ENCODE measurements around the gene NUDT2.
"Not testable (repeated sequence)": the region's sequence is repeated elsewhere in the genome, so short reads cannot be mapped to it uniquely, and the experiment has no call there.

The NUDT2 gene

DNA sequence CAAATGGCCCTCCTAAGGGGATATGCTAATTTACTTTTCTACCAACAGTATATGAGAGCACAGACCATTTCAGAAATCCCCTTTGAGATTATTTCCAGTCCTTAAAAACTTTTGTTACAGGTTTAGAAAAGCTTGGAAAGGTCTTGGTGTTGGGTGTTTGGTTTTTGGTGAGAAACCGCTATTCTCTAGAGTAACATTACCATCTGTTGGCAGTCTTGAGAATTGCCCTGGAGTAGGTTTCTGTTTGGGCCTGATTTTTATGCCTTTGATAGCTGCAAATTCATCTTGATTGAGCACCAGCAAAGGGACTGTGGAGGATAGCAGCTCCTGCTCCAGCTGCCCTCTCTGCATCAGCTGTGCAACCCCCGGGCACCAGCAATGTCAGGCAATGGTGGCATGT is 8.0 kb downstream of the NUDT2 start:
- DNase-seq = no peak

DNA sequence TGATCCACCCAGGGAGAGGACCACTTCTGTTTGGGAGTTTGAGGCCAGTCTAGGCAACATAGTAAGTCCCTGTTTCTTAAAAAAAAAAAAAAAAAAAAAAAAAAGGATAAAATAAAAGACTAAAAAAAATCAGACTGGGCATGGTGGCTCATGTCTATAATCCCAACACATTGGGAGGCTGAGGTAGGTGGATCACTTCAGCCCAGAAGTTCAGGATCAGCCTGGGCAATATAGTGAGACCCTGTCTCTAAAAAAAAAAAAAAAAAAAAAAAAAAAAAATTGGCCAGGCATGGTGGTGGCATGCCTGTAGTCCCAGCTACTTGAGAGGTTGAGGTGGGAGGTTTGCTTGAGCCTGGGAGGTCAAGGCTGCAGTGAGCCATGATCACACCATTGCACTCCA is 8.7 kb downstream of the NUDT2 start:
- DNase-seq = not testable (repeated sequence)

DNA sequence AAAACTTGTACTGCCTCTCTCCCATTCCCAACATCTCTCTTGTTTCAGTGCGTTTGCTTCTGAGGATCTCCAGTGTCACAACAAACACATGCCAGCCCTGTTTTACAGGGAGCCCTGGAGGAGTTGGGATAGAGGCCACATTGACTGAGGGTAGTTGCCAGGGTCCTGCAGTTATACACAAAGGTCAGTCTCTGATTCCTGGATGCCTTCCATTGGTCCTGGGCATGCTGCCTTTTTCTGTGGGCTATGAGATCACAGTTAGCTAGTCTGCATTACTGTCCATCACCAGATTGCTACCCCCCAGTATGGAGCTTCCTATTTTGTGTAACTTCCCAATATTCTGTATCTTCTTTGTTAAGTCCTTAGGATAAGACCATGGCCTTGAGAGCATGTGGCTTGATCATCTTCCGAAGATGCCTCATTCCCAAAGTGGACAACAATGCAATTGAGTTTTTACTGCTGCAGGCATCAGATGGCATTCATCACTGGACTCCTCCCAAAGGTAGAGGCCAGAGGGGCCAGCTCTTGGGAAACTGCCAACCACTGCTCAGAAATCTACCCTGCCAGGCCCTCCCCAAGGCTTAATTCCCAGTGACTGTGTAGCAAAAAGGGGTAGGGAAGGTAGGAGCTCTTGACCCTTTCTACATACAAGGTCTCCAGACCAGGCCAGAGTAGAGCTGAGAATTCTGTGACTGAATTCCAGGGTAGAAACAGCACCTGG is 9.5 kb downstream of the NUDT2 start:
- DNase-seq = no peak

DNA sequence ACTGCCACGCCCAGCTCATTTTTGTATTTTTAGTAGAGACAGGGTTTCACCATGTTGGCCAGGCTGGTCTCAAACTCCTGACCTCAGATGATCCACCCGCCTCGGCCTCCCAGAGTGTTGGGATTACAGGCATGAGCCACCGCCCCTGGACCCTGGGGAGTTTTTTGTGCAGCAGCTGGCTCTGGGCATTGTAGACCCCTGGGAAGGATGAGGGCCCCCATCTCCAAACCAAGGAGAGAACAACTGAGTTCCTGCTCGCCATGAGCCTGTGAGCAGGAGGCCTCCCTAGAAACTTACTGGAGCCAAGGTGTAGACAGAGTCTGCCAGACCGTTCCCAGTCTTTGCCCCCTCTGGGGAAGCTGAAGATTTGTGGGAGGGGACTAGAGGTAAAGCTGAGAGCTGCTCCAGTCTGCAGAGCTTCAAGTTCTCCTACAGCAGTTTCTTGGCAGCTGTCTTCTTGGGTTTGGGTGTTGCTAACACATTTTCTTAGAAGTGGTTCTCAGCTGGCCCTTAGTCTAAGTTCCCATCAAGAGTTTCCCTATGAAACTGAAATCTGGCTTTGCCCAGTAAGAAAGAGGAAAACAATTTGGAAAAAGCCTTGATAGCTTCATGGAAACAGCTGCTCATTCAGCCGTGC is 12.4 kb downstream of the NUDT2 start:
- DNase-seq = no peak

DNA sequence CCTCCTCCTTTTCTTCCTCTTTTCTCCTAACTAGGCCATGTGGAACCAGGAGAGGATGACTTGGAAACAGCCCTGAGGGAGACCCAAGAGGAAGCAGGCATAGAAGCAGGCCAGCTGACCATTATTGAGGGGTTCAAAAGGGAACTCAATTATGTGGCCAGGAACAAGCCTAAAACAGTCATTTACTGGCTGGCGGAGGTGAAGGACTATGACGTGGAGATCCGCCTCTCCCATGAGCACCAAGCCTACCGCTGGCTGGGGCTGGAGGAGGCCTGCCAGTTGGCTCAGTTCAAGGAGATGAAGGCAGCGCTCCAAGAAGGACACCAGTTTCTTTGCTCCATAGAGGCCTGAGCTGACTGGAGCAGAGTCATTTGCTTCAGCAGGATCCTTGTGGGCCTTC is 13.7 kb downstream of the NUDT2 start:
- DNase-seq = no peak

DNA sequence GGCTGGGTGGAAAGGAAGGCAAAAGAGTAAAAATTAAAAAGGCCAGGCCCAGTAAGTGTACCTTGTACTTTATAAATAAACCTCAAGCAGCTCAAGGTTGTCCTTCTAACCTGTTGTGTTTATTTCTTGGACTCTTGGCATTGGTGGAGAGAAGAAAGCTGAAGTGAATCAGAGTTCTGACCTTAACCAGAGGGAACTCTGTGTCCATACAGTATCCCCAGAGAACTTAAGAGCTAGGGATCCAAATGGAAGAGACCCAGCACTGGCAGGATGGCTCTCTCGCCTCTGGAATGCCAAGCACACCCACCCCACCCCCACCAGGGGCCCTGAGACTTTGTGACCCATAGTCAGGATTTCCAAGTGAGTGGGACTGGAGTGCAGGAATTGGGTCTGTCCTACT is 14.2 kb downstream of the NUDT2 start:
- DNase-seq = no peak

DNA sequence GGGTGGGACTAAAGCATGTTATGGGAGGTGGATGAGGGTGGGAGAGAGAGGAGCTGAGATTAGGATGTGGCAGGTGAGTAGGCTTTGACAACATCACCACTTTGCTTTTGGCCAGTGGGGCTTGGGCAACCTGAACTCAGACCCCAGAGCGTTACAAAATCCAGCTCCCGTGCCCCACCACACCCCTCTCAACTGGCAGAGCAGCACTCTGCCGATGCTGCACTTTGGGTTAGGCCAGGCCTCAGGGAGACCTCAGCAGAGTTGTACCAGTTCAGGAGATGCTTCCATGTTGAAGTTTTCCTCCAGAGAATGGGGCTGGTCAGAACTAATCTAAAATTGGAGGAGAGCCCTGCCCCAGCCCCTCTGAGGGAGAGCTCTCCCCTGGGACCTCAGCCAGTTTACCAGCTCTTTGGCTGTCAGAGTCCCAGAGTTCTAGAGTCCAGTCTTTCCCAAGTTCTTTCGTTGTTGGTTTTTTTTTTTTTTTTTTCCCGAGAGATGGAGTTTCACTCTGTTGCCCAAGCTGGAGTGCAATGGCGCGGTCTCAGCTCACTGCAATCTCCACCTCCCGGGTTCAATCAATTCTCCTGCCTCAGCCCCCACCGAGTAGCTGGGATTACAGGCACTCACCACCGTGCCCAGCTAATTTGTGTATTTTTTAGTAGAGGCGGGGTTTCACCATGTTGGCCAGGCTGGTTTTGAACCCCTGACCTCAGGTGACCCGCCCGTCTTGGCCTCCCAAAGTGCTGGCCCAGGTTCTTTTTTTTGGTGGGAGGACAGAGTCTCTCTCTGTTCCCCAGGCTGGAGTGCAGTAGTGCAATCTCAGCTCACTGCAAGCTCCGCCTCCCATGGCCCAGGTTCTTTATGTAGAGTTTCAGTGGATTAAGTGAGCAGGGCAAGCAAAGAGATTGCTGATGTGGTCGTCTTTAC is 17.8 kb downstream of the NUDT2 start:
- DNase-seq = no peak

DNA sequence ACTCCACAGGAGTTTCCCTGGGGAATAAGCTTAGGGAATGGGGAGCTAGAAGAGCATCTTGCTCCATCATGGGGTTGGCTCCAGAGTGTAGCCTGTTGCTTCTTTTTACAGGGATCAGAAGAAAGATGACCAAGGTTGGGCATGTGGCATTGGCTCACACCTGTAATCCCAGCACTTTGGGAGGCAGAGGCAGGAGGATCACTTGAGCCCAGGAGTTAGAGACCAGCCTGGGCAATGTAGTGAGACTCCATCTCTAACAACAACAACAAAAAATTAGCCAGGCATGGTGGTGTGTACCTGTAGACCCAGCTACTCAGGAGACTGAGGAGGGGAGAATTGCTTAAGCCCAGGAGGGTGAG is 18.4 kb downstream of the NUDT2 start:
- DNase-seq = no peak

DNA sequence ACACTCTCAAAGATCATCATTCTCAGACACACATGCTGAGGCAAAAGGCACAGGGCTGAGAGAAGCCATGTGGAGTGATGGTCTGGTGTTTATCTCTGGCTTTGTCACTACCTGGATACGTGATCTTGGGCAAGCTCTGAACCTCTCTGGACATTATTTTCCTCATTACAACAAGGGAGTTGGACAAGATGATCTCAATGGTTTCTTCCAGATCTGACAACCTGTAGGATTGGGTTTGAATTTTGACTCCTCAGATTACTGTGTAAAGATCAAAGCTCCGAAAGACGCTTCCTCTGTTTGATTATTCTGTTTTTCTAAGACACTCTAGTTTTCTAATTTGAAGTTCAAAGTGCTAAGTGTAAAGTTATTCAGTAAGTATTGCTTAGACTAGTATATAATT is 20.0 kb downstream of the NUDT2 start:
- no peak for DNase-seq

DNA sequence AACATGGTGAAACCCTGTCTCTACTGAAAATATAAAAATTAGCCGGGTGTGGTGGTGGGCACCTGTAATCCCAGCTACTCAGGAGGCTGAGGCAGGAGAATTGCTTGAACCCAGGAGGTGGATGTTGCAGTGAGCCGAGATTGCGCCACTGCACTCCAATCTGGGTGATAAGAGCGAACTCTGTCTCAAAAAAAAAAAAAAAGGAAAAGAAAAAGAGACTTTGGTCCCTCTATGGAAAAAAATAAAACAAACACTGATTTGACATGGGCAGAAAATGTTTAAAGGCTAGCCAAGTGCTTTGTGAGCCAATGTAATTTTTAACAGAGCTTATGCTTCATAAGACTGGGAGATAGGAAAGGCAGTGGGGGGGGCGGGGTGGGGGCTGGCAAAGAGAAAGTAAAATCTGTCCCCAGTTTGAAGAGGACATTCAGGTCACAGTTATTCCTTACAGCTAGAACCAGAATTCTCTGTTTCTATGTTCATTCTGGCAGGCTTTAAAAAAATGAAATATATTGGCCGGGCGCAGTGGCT is 22.8 kb downstream of the NUDT2 start:
- DNase-seq = not testable (repeated sequence)

DNA sequence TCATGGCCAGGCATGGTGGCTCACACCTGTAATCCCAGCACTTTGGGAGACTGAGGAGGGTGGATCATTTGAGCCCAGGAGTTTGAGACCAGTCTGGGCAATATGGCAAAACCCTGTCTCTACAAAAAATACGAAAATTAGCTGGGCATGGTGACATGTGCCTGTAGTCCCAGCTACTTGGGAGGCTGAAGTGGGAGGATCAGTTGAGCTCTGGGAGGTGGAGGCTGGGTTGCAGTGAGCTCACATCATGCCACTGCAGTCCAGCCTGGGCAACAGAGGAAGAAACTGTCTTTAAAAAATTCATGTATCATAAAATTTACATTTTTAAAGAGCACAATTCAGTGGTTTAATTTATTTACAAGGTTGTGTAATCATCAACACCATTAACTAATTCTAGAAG is 23.6 kb downstream of the NUDT2 start:
- DNase-seq = not testable (repeated sequence)

DNA sequence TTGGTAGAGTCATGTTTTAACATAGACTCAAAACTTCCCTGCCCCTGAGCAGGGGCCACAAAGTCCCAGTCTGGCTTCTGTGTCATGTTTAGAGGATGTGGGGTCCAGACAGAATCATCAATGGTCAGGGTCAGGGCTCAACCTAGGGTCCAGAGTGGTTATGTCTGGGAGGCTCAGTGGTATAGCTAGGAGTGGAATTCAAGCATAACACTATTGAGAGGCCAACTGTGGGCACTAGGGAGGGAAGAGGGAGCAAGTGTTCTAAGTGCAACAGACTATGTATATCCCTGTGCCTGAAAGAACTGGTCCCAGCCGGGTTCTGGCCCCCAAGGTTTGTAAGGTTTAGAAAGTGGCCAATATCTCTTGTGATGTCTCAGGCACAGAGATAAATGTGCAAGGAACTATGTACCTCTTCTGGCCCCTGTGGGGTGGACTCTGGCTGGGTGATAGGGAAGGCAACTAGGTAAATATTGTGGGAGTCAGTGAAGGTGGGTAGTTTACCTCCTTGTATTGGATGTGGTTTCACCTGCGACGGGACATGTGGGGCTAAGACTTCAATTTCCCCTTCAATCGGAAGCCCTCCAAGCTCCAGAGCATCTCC is 33.3 kb downstream of the NUDT2 start:
- DNase-seq = no peak

DNA sequence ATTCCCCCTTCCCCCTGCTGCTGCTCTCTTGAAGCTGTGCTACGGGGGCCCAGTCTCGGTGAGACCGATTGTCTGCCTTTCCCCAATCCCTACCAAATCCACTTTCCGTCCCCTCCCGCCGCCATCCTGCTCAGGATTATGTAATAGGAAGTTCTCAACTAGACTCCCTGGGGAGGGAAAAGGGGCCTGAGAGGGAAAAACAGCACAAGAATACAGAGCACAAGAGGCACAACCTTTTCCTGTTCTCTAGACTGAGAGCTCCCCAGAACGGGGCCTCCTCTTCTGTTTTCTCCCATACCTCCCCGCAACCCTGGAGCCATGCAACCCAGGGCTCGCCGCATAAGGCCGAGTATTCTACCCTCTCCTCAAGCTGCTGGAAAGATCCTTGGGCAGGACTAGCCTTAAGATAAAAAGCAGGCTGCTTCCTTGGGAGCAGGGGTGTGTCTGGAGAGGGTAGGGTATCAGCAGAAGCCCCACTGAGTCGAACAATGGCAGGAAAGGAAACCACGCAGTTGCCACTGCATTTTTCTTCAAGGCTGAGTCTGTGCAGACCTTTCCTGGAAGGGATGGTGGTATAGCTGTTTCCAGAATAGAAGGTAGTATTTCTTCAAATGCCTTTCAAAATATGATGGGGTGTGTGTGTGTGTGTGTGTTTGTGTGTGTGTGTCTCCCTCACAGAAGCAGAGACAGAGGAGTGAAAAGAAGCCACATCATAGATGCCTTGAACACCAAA is 34.4 kb downstream of the NUDT2 start:
- no peak for DNase-seq

DNA sequence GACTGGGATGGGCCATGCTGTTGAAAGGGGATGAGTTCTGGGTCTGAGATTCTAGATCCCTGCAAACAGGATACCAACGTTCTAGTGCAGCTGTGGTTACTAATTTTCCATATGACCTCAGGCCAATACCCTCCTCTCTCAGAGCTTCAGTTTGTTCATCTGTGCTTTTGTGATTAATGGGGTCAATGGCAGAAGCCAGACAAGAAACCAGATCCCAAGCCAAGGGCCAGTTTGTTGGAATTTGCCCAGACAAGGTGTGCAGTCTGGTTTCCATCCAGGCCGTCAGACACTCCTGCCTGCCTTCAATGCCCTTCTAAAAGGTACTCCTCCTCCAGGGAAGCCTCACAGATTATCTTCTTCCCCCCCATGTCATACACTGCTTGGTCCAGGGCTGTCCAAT is 35.9 kb downstream of the NUDT2 start:
- DNase-seq = no peak

DNA sequence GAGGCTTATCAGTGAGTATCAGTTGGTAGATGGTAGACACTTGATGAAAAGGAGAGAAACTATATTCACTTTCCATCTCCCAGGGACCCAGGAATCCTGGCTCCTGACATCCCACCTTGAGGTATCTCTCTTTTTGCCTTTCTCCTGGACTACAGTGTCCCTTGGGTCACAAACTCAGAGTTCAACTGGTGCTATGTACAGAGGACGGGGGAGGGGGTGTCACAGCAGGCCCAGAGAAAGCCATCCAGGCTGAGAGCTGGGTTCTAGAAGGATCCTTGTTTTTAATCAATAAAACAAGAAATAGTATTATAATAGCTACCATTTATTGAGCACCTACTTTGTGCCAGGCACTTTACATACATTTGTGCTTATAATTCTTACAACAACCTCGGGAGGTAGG is 37.0 kb downstream of the NUDT2 start:
- DNase-seq = no peak

DNA sequence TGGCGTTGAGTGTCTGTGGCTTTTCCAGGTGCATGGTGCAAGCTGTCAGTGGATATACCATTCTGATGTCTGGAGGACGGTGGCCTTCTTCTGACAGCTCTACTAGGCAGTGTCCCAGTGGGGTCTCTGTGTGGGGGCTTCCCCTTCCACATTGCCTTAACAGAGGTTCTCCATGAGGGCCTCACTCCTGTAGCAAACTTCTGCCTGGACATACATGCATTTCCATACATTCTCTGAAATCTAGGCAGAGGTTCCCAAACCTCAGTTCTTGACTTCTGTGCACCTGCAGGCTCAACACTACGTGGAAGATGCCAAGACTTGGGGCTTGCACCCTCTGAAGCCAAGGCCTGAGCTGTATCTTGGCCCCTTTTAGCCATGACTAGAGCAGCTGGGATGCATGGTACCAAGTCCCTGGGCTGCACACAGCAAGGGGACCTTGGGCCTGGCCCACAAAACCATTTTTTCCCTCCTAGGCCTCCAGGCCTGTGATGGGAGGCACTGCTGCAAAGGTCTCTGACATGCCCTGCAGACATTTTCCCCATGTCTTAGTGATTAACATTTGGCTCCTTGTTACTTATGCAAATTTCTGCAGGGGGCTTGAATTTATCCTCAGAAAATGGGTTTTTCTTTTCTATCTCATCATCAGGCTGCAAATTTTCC is 38.5 kb downstream of the NUDT2 start:
- not testable (repeated sequence) for DNase-seq

DNA sequence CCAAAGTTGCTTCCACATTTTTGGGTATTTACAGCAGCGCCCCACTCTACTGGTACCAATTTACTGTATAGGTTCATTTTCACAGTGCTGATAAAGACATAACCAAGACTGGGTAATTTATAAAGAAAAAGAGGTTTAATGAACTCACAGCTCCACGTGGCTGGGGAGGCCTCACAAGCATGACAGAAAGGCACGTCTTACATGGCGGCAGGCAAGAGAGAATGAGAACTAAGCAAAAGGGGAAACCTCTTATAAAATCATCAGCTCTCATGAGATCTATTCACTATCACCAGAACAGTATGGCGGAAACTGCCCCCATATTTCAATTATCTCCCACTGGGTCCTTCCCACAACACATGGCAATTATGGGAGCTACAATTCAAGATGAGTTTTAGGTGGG is 39.4 kb downstream of the NUDT2 start:
- not testable (repeated sequence) for DNase-seq

DNA sequence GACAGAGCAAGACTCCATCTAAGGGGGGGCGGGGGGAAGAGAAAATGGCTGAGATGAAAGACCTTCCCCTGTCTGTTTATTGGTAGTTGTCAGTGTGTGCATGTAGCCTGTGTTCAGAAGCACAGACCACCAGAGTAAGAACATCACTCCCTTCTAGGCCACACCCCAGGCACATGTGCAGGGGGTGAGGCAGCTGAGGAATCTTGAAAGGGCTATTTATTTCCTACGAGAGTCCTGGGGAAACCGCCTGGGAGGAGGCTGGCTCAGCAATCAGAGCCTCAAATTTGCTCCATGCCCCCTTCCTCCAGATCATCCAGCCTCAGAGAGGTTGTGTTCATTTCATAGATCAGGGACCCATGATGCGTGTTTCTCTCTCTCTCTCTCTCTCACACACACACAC is 40.3 kb downstream of the NUDT2 start:
- DNase-seq = no peak

DNA sequence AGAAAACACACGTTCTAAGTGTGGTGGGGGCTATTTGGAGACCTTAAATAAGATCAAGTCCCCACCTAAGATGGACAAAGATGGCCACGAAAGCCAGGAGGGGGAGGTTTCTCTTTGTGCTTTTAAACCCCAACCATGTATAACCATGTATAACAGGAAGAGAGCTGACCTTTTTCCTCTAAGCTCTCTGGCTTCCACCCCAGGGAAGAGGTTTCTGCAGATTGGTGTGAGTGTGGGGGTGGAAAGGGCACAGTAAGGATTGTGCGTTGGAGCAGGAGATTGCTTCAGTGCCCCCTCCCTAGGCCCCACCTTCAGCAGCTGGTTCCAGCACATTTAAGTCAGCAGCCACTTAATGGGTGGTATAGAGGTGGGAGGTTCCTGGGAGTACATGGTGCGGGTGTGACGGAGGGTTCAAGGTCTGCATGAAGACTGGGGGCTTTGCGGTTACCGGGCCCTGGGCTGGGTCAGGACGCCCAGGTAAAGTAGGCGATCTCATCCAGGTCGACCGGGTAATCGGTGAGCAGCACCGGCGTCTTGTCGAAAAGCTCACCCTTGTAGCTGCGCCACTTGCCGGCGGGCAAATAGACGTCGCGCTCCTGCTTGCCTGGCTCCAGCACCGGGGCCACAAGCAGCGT is 41.1 kb downstream of the NUDT2 start:
- no peak for DNase-seq

DNA sequence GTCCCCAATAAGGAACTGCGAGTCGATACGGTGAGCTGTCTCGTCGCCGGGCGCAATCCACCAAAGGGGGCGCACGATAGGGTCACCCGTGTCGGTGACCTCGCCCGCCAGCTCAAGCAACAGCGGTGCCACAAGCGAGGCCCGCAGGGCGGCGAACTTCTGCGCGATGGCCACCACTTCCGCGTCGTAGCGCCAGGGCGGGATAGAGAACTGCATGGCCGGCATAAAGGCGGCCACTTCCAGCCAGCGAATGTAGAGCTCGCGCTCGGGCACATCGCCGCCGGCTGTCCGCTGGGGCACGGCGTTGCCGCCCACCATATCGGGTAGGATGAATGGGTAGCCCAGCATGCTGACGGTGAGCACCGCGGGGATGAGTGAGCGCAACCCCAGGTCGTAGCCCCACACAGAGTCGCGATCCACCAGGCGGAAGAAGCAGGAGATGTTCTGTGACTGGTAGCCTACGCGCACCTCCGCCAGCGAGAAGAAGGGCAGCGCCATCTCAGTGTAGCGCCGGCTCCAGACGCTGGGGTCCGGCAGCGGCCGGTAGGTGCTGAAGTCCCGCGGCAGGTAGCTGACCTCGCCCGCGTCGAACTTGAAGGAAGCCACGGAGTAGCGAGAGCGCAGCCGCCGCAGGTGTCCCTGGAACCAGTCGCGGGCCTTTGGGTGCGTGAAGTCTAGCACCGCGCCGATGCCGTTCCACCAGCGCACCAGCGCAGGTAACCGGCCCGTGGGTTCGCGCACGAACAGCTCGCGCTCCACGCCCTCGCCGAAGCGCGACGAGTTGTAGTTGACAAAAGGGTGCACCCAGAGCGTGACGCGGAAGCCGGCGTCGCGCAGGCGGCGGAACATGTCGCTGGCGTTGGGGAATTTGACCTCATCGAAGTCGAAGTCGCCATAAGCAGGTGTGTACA is 41.9 kb downstream of the NUDT2 start:
- DNase-seq = no peak
